Measurements from ENCODE around the gene ABI3BP.
A peak's percentile ranks its signal among the peaks of the same experiment; 100 is the strongest.

ABI3BP gene

GRCh38 chr3:100838157-100838556, 155.1 kb downstream of the ABI3BP start:
- no peak for DNase-seq (ENCODE audit: low spot score)
- FAIRE-seq, result no peak

- FAIRE-seq, result no peak
- no peak for DNase-seq (ENCODE audit: low spot score)
Measured at GRCh38 chr3:100836661-100837060, 156.6 kb downstream of the ABI3BP start.

GRCh38 chr3:100834332-100834731, 158.9 kb downstream of the ABI3BP start:
- no peak for FAIRE-seq
- no peak for DNase-seq (ENCODE audit: low spot score)

GRCh38 chr3:100833483-100833882, 159.7 kb downstream of the ABI3BP start:
- FAIRE-seq (no peak), DNase-seq (ENCODE audit: low spot score) (no peak)

- no peak for DNase-seq (ENCODE audit: low spot score)
- peak; percentile 40 for FAIRE-seq
Measured at GRCh38 chr3:100831629-100832028, 161.6 kb downstream of the ABI3BP start.

GRCh38 chr3:100830931-100831330, 162.3 kb downstream of the ABI3BP start:
- no peak for DNase-seq (ENCODE audit: low spot score)
- no peak for FAIRE-seq

- DNase-seq (ENCODE audit: low spot score) (no peak), FAIRE-seq (peak; percentile 46)
Measured at GRCh38 chr3:100825574-100825973, 167.6 kb downstream of the ABI3BP start.

GRCh38 chr3:100815583-100815982, 177.6 kb downstream of the ABI3BP start:
- DNase-seq (ENCODE audit: low spot score) (no peak), FAIRE-seq (no peak)

GRCh38 chr3:100813828-100814227, 179.4 kb downstream of the ABI3BP start:
- FAIRE-seq, result no peak
- no peak for DNase-seq (ENCODE audit: low spot score)

- no peak for DNase-seq (ENCODE audit: low spot score)
Measured at GRCh38 chr3:100811779-100812507, 181.3 kb downstream of the ABI3BP start.

GRCh38 chr3:100810671-100811070, 182.6 kb downstream of the ABI3BP start:
- DNase-seq (ENCODE audit: low spot score), result no peak

More at GRCh38 chr3:100811779-100812507, 181.3 kb downstream of the ABI3BP start:
- FAIRE-seq, result peak; percentile 44

GRCh38 chr3:100804631-100805030, 188.6 kb downstream of the ABI3BP start:
- DNase-seq (ENCODE audit: low spot score), result no peak
- FAIRE-seq, result no peak

More at GRCh38 chr3:100810671-100811070, 182.6 kb downstream of the ABI3BP start:
- peak; percentile 58 for FAIRE-seq

- FAIRE-seq (no peak), DNase-seq (ENCODE audit: low spot score) (no peak)
Measured at GRCh38 chr3:100803711-100804110, 189.5 kb downstream of the ABI3BP start.

GRCh38 chr3:100802126-100802525, 191.1 kb downstream of the ABI3BP start:
- DNase-seq (ENCODE audit: low spot score), result no peak
- no peak for FAIRE-seq

- FAIRE-seq (peak; percentile 17), DNase-seq (ENCODE audit: low spot score) (no peak)
Measured at GRCh38 chr3:100798012-100798411, 195.2 kb downstream of the ABI3BP start.

- FAIRE-seq (no peak), DNase-seq (ENCODE audit: low spot score) (peak; percentile 26)
Measured at GRCh38 chr3:100796556-100796955, 196.7 kb downstream of the ABI3BP start.

- no peak for FAIRE-seq
- no peak for DNase-seq (ENCODE audit: low spot score)
Measured at GRCh38 chr3:100789579-100789978, 203.6 kb downstream of the ABI3BP start.

GRCh38 chr3:100783619-100784018, 209.6 kb downstream of the ABI3BP start:
- FAIRE-seq, result peak; percentile 93

GRCh38 chr3:100782906-100783305, 210.3 kb downstream of the ABI3BP start:
- FAIRE-seq, result no peak
- DNase-seq (ENCODE audit: low spot score), result no peak

More at GRCh38 chr3:100783619-100784018, 209.6 kb downstream of the ABI3BP start:
- no peak for DNase-seq (ENCODE audit: low spot score)

GRCh38 chr3:100782348-100782747, 210.9 kb downstream of the ABI3BP start:
- no peak for DNase-seq (ENCODE audit: low spot score)
- FAIRE-seq, result no peak

GRCh38 chr3:100781301-100781700, 211.9 kb downstream of the ABI3BP start:
- FAIRE-seq, result no peak
- no peak for DNase-seq (ENCODE audit: low spot score)

GRCh38 chr3:100780071-100780622, 213.1 kb downstream of the ABI3BP start:
- no peak for FAIRE-seq
- DNase-seq (ENCODE audit: low spot score), result no peak

GRCh38 chr3:100779480-100779879, 213.7 kb downstream of the ABI3BP start:
- no peak for DNase-seq (ENCODE audit: low spot score)
- no peak for FAIRE-seq
